Measurements from ENCODE around the gene RABGAP1.

- TF ChIP-seq GATA1 (IDR thresholded peaks at IDR 0.05; ENCODE audit: low read depth, low read length) (no peak), POLR2A (IDR thresholded peaks at IDR 0.05; ENCODE audit: low read length) (peak; percentile 48)
Measured at GRCh38 chr9:122940454-122940748, 419 bp upstream of the RABGAP1 start.

Data from erythroblast (primary cell).